Upper lobe of left lung (tissue), 4 donors: ENCODE results near the gene OR52A1.

ENCODE experiments used
- CTCF ChIP-seq, 6 experiments: fragments of 450-650 bp in 4 of 6; fragments of 200-600 bp in 2 of 6; sonication (generic) in 2 of 6; IDR thresholded peaks; one replicate each; pipeline ENCODE4 v1.5.1; 2016 to 2019; ENCODE audit warnings: antibody characterized with exemption in 6 of 6
- EP300 ChIP-seq, 4 donors: sonication (generic); formaldehyde crosslinking; IDR thresholded peaks; one replicate each; pipeline ENCODE4 v1.5.1; 2017; ENCODE audit warnings: antibody characterized with exemption in 4 of 4, control low read depth in 2 of 4
- POLR2AphosphoS5 ChIP-seq, 2 donors: sonication (generic); formaldehyde crosslinking; IDR thresholded peaks; one replicate each; pipeline ENCODE4 v1.5.1; 2017; ENCODE audit warnings: antibody characterized with exemption in 2 of 2

GRCh38 chr11:5107285-5107684, 47.3 kb downstream of the OR52A1 start:
- no peak for TF ChIP-seq POLR2AphosphoS5 (IDR thresholded peaks at IDR 0.05)
- no peak for TF ChIP-seq CTCF (IDR thresholded peaks at IDR 0.05)
- no peak for TF ChIP-seq EP300 (IDR thresholded peaks at IDR 0.05)
